ENCODE data around the gene TNC. TPM values are rescaled to one million over a fixed set of nuclear protein-coding genes. Genes with fewer than 3 reads are reported as not detected.

The TNC gene
- total and polyA plus RNA-seq, 10 of the 15 experiments (the other 5 are each of a cell fraction or from before 2014, with no cell fraction given) = 0.05 to 4.2 (median 0.14) TPM

DNA sequence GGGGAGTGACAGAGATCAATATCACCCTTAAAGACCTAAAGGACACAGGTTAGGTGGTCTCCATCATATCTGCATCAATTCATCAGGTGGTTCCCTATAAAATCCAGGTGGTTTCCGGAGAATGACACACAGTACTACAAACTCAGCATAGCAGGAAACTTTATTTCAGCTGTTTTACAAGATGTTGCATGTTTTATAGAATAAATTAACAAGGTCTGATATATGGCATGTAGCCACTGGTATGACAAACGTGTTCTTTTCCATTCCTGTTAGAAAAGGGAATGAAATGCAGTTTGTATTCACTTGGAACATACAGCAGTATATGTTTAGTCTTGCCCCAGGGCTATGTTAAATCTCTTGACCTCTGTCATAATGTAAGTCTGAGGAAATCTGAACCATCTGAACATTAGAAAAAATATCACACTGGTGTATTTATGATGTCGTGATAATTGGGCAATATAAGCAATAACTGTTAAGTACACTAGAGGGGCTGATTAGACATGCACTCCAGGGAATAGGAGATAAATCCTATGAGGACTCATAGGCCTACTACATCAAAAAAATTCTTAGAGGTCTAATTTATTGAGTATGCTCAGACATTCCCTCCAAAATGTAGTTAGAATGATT is 145.3 kb downstream of the TNC start (continued):
- TF ChIP-seq, protein P1, sequence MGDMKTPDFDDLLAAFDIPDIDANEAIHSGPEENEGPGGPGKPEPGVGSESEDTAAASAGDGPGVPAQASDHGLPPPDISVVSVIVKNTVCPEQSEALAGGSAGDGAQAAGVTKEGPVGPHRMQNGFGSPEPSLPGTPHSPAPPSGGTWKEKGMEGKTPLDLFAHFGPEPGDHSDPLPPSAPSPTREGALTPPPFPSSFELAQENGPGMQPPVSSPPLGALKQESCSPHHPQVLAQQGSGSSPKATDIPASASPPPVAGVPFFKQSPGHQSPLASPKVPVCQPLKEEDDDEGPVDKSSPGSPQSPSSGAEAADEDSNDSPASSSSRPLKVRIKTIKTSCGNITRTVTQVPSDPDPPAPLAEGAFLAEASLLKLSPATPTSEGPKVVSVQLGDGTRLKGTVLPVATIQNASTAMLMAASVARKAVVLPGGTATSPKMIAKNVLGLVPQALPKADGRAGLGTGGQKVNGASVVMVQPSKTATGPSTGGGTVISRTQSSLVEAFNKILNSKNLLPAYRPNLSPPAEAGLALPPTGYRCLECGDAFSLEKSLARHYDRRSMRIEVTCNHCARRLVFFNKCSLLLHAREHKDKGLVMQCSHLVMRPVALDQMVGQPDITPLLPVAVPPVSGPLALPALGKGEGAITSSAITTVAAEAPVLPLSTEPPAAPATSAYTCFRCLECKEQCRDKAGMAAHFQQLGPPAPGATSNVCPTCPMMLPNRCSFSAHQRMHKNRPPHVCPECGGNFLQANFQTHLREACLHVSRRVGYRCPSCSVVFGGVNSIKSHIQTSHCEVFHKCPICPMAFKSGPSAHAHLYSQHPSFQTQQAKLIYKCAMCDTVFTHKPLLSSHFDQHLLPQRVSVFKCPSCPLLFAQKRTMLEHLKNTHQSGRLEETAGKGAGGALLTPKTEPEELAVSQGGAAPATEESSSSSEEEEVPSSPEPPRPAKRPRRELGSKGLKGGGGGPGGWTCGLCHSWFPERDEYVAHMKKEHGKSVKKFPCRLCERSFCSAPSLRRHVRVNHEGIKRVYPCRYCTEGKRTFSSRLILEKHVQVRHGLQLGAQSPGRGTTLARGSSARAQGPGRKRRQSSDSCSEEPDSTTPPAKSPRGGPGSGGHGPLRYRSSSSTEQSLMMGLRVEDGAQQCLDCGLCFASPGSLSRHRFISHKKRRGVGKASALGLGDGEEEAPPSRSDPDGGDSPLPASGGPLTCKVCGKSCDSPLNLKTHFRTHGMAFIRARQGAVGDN (IDR thresholded peaks at IDR 0.05) = no peak
- TF ChIP-seq LARP7 (IDR thresholded peaks at IDR 0.05) (no peak), SMC3 (IDR thresholded peaks at IDR 0.05; ENCODE audit: borderline replicate concordance, low read length) (no peak), IKZF1 (conservative IDR thresholded peaks at IDR 0.05) (no peak), SUPT20H (IDR thresholded peaks at IDR 0.05; ENCODE audit: borderline replicate concordance, control insufficient read depth, low read depth, low read length) (no peak), ZNF622 (IDR thresholded peaks at IDR 0.05) (no peak), ETV6 (conservative IDR thresholded peaks at IDR 0.05 in 1 of 2, IDR thresholded peaks at IDR 0.05 in 1 of 2; ENCODE audit: borderline replicate concordance in 1 of 2, low read depth in 1 of 2) (no peak), NFYA (IDR thresholded peaks at IDR 0.05; ENCODE audit: borderline replicate concordance, low read depth, low read length) (no peak)
- TF ChIP-seq, protein P2, sequence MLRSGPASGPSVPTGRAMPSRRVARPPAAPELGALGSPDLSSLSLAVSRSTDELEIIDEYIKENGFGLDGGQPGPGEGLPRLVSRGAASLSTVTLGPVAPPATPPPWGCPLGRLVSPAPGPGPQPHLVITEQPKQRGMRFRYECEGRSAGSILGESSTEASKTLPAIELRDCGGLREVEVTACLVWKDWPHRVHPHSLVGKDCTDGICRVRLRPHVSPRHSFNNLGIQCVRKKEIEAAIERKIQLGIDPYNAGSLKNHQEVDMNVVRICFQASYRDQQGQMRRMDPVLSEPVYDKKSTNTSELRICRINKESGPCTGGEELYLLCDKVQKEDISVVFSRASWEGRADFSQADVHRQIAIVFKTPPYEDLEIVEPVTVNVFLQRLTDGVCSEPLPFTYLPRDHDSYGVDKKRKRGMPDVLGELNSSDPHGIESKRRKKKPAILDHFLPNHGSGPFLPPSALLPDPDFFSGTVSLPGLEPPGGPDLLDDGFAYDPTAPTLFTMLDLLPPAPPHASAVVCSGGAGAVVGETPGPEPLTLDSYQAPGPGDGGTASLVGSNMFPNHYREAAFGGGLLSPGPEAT (IDR thresholded peaks at IDR 0.05; ENCODE audit: low read depth) = no peak

Other genes with a start within 250 kb of the TNC start
- gene TNFSF8, start 187.6 kb downstream of the TNC start, total RNA-seq (2014; rRNA removed) = not detected in 2 replicates
- not detected in 2 replicates for gene TNFSF8, start 187.6 kb downstream of the TNC start, total RNA-seq (2014; rRNA removed; fragmentation: Illumina TruSeq; extraction: Trizol)
- gene TNFSF8, start 187.6 kb downstream of the TNC start, total RNA-seq (2021) = 0.11 and 0.15 TPM in 2 replicates
- gene TNFSF8, start 187.6 kb downstream of the TNC start, polyA plus RNA-seq (2011; rRNA removed) = 0.04 and 0.10 TPM in 2 replicates
- gene TNFSF8, start 187.6 kb downstream of the TNC start, polyA plus RNA-seq (2014; fragmentation: Illumina TruSeq; extraction: Trizol) = not detected in 2 replicates
- under 1 TPM in 1 of 2 experiments, not detected in 1; 0.29 TPM for gene TNFSF8, start 187.6 kb downstream of the TNC start, polyA plus RNA-seq (2014; fragmentation: Nextera tagmentation; extraction: Ambion mirVana)
- gene TNFSF8, start 187.6 kb downstream of the TNC start, polyA plus RNA-seq (2014; rRNA removed) = not detected in 2 replicates
- gene TNFSF8, start 187.6 kb downstream of the TNC start, polyA plus RNA-seq (2016; fragmentation: Nextera tagmentation; extraction: Ambion mirVana) = not detected